ENCODE results near the gene CAPZA2. TPM values are rescaled to one million over a fixed set of nuclear protein-coding genes. Genes with fewer than 3 reads are reported as not detected.
A peak's percentile ranks its signal among the peaks of the same experiment; 100 is the strongest.

CAPZA2 gene
- total and polyA plus RNA-seq, 9 of the 15 experiments (the other 6 are each of a cell fraction or from before 2014, with no cell fraction given), result 67.0 to 524 (median 176) TPM

DNA sequence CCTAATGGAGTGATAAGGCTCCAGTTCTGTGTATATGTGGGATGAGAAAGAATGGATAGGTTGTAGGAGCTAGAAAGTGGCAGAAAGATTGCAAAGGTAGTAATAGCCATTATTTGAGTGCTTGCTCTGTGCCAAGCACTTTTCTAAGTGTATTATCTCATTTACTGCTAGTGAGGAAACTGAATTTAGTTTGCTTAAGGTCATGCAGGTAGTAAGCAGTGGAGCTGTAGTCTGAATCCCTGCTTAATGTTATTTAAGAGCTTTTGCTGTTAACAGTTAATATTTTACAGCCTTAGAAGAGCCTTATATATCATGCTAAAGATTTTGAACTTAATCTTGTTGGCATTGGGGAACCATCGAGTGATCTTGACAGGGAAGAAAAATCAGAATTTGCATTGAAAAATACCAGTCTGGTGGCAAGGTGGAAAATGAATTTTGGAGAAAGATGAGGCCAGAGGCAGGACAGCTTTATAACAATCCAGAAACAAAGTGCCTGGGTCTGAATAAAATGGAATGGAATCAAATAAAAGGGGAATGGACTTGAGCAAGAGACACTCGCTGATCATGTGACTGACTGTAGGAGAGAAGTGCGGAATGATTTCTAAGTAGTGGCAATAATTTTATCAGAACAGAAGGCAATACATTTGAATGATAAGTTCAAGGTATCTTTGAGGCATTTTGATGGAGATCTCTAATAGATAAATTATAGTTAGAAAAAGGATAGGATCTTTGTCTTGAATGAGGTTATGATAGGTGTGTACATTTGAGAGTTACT is 15.2 kb downstream of the CAPZA2 start (continued):
- peak; percentile 9 for TF ChIP-seq ARHGAP35 (IDR thresholded peaks at IDR 0.05; ENCODE audit: partially characterized antibody)
- peak; percentile 37; the same call in 1 of the 2 replicates for TF ChIP-seq DNMT1 (IDR thresholded peaks at IDR 0.05)
- TF ChIP-seq TFE3 (CRISPR knock-in tag; IDR thresholded peaks at IDR 0.05), result peak; percentile 91
- TF ChIP-seq HMBOX1 (IDR thresholded peaks at IDR 0.05), result no peak
- no peak for TF ChIP-seq ZNF436 (CRISPR knock-in tag; IDR thresholded peaks at IDR 0.05)
- no peak for TF ChIP-seq SREBF1 (IDR thresholded peaks at IDR 0.05; ENCODE audit: borderline replicate concordance, low read depth, low read length)
- no peak for TF ChIP-seq PURB (CRISPR knock-in tag; IDR thresholded peaks at IDR 0.05; ENCODE audit: low read depth)
- TF ChIP-seq, protein P1, sequence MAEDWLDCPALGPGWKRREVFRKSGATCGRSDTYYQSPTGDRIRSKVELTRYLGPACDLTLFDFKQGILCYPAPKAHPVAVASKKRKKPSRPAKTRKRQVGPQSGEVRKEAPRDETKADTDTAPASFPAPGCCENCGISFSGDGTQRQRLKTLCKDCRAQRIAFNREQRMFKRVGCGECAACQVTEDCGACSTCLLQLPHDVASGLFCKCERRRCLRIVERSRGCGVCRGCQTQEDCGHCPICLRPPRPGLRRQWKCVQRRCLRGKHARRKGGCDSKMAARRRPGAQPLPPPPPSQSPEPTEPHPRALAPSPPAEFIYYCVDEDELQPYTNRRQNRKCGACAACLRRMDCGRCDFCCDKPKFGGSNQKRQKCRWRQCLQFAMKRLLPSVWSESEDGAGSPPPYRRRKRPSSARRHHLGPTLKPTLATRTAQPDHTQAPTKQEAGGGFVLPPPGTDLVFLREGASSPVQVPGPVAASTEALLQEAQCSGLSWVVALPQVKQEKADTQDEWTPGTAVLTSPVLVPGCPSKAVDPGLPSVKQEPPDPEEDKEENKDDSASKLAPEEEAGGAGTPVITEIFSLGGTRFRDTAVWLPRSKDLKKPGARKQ (CRISPR knock-in tag; IDR thresholded peaks at IDR 0.05), result peak; percentile 69; the same call in 1 of the 2 replicates
- 0 out of 2 replicates have a peak, but pooled peaks have one; percentile 11 for TF ChIP-seq EHMT2 (IDR thresholded peaks at IDR 0.05)
- peak; percentile 56; the same call in 1 of the 2 replicates for TF ChIP-seq TOE1 (IDR thresholded peaks at IDR 0.05; ENCODE audit: borderline replicate concordance)
- TF ChIP-seq TOE1 (CRISPR knock-in tag; IDR thresholded peaks at IDR 0.05; ENCODE audit: borderline replicate concordance, low read depth), result no peak
- TF ChIP-seq FOXP4 (CRISPR knock-in tag; IDR thresholded peaks at IDR 0.05; ENCODE audit: borderline replicate concordance), result no peak
- no peak for TF ChIP-seq ZNF224 (CRISPR knock-in tag; IDR thresholded peaks at IDR 0.05)
- TF ChIP-seq ZNF740 (CRISPR knock-in tag; IDR thresholded peaks at IDR 0.05), result no peak
- peak in 1 of 2 experiments; percentile 33; a peak in 1 of 4 replicates for TF ChIP-seq ZNF740 (tag; IDR thresholded peaks at IDR 0.05)
- TF ChIP-seq ZNF507 (tag; conservative IDR thresholded peaks at IDR 0.05), result peak; percentile 73
- TF ChIP-seq MLLT1 (IDR thresholded peaks at IDR 0.05), result 0 out of 4 replicates have a peak, but pooled peaks of 1 of the 2 experiments have one; percentile 9
- no peak for TF ChIP-seq SRSF1 (IDR thresholded peaks at IDR 0.05; ENCODE audit: low read depth, low read length)

Measured in K562 (cell line).